ENCODE measurements around the gene ZNF132.

GRCh38 chr19:58400316-58400915 lies 39.5 kb downstream of the ZNF132 start:
- TF ChIP-seq, protein P1, sequence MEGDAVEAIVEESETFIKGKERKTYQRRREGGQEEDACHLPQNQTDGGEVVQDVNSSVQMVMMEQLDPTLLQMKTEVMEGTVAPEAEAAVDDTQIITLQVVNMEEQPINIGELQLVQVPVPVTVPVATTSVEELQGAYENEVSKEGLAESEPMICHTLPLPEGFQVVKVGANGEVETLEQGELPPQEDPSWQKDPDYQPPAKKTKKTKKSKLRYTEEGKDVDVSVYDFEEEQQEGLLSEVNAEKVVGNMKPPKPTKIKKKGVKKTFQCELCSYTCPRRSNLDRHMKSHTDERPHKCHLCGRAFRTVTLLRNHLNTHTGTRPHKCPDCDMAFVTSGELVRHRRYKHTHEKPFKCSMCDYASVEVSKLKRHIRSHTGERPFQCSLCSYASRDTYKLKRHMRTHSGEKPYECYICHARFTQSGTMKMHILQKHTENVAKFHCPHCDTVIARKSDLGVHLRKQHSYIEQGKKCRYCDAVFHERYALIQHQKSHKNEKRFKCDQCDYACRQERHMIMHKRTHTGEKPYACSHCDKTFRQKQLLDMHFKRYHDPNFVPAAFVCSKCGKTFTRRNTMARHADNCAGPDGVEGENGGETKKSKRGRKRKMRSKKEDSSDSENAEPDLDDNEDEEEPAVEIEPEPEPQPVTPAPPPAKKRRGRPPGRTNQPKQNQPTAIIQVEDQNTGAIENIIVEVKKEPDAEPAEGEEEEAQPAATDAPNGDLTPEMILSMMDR (IDR thresholded peaks at IDR 0.05) = no peak
- TF ChIP-seq HMGXB4 (CRISPR knock-in tag; IDR thresholded peaks at IDR 0.05) = no peak
- no peak for TF ChIP-seq ETV6 (CRISPR knock-in tag; IDR thresholded peaks at IDR 0.05)
